ENCODE measurements around the gene DOLK.

DOLK gene

GRCh38 chr9:128947527-128948301 is at the start of gene DOLK, which contains the start of gene NUP188:
Gene DOLK, minus strand, starts transcription at chr9:128947603. Its CDS starts 300 bp downstream, at chr9:128947303.
Gene NUP188, plus strand, starts transcription at chr9:128947699. Its CDS starts 21 bp downstream, at chr9:128947720.
- DNase-seq (ENCODE audit: extremely low spot score): peak; percentile 99
- TF ChIP-seq FOXM1 (IDR thresholded peaks at IDR 0.05; ENCODE audit: borderline replicate concordance) (no peak), FOXK2 (IDR thresholded peaks at IDR 0.05) (no peak), FOXA1 (IDR thresholded peaks at IDR 0.05) (no peak), ZNF384 (IDR thresholded peaks at IDR 0.05) (no peak), NFRKB (IDR thresholded peaks at IDR 0.05) (0 out of 2 replicates have a peak, but pooled peaks have one; percentile 51)
- POLR2A ChIA-PET: interaction anchor here (0.9 to 2.1 kb wide), 4 partner anchors 10 to 134 kb away, joined by 3 to 10 read pairs (median 4); partner anchors contain the start of gene PHYHD1
- CTCF ChIA-PET: interaction anchor here (1.4 kb wide), 1 partner anchor 130 kb away, joined by 4 read pairs; the partner anchor contains the start of gene ENDOG

DNA sequence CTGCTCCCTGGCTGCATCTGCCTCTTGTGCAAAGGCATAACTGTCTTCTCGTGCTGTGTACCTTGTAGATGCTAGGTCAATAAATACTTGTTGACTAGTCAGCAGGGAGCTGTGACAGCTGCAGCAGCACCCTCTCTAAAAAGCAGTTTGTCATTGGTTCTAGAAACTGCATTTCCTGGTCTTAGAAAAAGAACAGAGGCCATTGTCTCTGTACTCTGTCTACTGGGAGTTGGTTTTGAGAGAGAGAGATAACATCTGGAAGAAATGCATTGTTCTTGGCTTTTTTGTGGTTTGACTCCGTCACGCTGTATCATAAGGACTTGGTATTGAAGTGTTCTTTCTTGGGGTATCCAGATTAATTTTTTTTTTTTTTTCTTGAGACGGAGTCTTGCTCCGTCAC is 48.4 kb upstream of the DOLK start:
- POLR2A ChIA-PET: no interaction called here
- CTCF ChIA-PET: no interaction called here
- no peak for DNase-seq (ENCODE audit: extremely low spot score)
- no peak for TF ChIP-seq SUZ12 (IDR thresholded peaks at IDR 0.05)

GRCh38 chr9:128992995-128993394 is 45.6 kb upstream of the DOLK start:
- no peak for DNase-seq (ENCODE audit: extremely low spot score)
- POLR2A ChIA-PET: no interaction called here
- CTCF ChIA-PET: no interaction called here
- TF ChIP-seq ZNF384 (IDR thresholded peaks at IDR 0.05) (no peak), SUZ12 (IDR thresholded peaks at IDR 0.05) (no peak), ELF4 (IDR thresholded peaks at IDR 0.05) (no peak), NFRKB (IDR thresholded peaks at IDR 0.05) (no peak), L3MBTL2 (conservative IDR thresholded peaks at IDR 0.05) (no peak), FOXM1 (IDR thresholded peaks at IDR 0.05; ENCODE audit: borderline replicate concordance) (no peak), PKNOX1 (IDR thresholded peaks at IDR 0.05) (no peak), LEF1 (IDR thresholded peaks at IDR 0.05; ENCODE audit: borderline replicate concordance) (no peak), FOXK2 (IDR thresholded peaks at IDR 0.05) (no peak)

DNA sequence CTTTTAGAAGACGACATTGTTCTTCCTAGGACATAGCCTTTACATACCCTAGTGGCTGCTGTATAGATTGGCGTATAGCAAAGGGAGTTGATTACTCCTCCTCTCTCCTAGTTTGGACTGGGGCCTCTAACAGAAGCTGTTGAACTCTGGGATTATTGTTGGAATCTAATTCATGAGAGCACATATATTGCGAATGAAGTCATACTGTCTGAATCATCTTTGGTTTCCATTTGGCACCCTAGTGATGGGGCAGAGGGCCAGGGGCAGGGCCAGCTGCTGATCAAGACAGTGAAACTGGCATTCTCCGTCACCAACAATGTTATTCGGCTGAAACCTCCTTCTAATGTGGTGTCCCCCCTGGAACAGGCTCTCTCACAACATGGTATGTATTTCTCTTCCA is 40.4 kb upstream of the DOLK start:
- ChIA-PET POLR2A (no interaction called here), CTCF (no interaction called here)
- no peak for DNase-seq (ENCODE audit: extremely low spot score)
- TF ChIP-seq L3MBTL2 (conservative IDR thresholded peaks at IDR 0.05) (no peak), FOXM1 (IDR thresholded peaks at IDR 0.05; ENCODE audit: borderline replicate concordance) (no peak), FOXA1 (IDR thresholded peaks at IDR 0.05) (no peak), CTBP1 (IDR thresholded peaks at IDR 0.05; ENCODE audit: borderline replicate concordance) (no peak), ARNT (IDR thresholded peaks at IDR 0.05) (no peak), NFRKB (IDR thresholded peaks at IDR 0.05) (no peak), LEF1 (IDR thresholded peaks at IDR 0.05; ENCODE audit: borderline replicate concordance) (no peak), ZNF384 (IDR thresholded peaks at IDR 0.05) (no peak), TARDBP (IDR thresholded peaks at IDR 0.05) (no peak), BHLHE40 (IDR thresholded peaks at IDR 0.05; ENCODE audit: borderline replicate concordance) (no peak), SUZ12 (IDR thresholded peaks at IDR 0.05) (no peak), SP1 (IDR thresholded peaks at IDR 0.05) (no peak), FOXK2 (IDR thresholded peaks at IDR 0.05) (no peak), ELF4 (IDR thresholded peaks at IDR 0.05) (no peak), PKNOX1 (IDR thresholded peaks at IDR 0.05) (no peak), HDGF (IDR thresholded peaks at IDR 0.05; ENCODE audit: borderline replicate concordance) (no peak)

DNA sequence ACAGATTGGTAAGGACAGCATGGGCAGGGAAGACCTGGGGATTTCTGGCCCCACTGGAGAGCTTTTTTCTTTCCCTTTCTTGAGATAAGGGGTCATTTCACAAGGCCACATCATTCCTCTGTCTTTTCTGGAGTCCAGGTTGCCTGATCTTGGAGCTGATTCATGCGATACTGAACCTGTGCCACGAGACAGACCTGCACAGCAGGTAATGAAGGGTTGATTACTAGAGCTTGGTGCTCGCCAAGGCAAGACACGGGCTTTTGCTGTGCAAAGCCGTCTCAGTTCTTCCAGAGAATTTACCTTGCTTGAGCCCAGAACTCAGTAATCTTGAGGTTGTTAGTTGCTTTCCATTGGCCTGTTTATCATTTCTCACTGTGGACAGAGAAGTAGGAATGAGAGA is 39.3 kb upstream of the DOLK start:
- ChIA-PET POLR2A (no interaction called here), CTCF (no interaction called here)
- no peak for DNase-seq (ENCODE audit: extremely low spot score)
- TF ChIP-seq ZNF384 (IDR thresholded peaks at IDR 0.05) (no peak), HDGF (IDR thresholded peaks at IDR 0.05; ENCODE audit: borderline replicate concordance) (no peak), CTBP1 (IDR thresholded peaks at IDR 0.05; ENCODE audit: borderline replicate concordance) (no peak), TARDBP (IDR thresholded peaks at IDR 0.05) (no peak), SUZ12 (IDR thresholded peaks at IDR 0.05) (no peak)

GRCh38 chr9:128983536-128983935 is 36.1 kb upstream of the DOLK start:
- CTCF ChIA-PET: no interaction called here
- TF ChIP-seq CTBP1 (IDR thresholded peaks at IDR 0.05; ENCODE audit: borderline replicate concordance): no peak
- no peak for TF ChIP-seq NFRKB (IDR thresholded peaks at IDR 0.05)
- TF ChIP-seq ZNF384 (IDR thresholded peaks at IDR 0.05): no peak
- no peak for TF ChIP-seq HDGF (IDR thresholded peaks at IDR 0.05; ENCODE audit: borderline replicate concordance)
- TF ChIP-seq ELF4 (IDR thresholded peaks at IDR 0.05): no peak
- no peak for TF ChIP-seq SP1 (IDR thresholded peaks at IDR 0.05)
- no peak for TF ChIP-seq FOXK2 (IDR thresholded peaks at IDR 0.05)
- TF ChIP-seq TARDBP (IDR thresholded peaks at IDR 0.05): no peak
- no peak for TF ChIP-seq PKNOX1 (IDR thresholded peaks at IDR 0.05)

GRCh38 chr9:128979111-128979510 is 31.7 kb upstream of the DOLK start:
- CTCF ChIA-PET: no interaction called here

More at GRCh38 chr9:128983536-128983935, 36.1 kb upstream of the DOLK start:
- POLR2A ChIA-PET: no interaction called here
- DNase-seq (ENCODE audit: extremely low spot score): no peak

More at GRCh38 chr9:128979111-128979510, 31.7 kb upstream of the DOLK start:
- DNase-seq (ENCODE audit: extremely low spot score): no peak
- POLR2A ChIA-PET: no interaction called here
- TF ChIP-seq LEF1 (IDR thresholded peaks at IDR 0.05; ENCODE audit: borderline replicate concordance) (no peak), NFRKB (IDR thresholded peaks at IDR 0.05) (no peak), ZNF384 (IDR thresholded peaks at IDR 0.05) (no peak), FOXK2 (IDR thresholded peaks at IDR 0.05) (no peak), ARNT (IDR thresholded peaks at IDR 0.05) (no peak), HDGF (IDR thresholded peaks at IDR 0.05; ENCODE audit: borderline replicate concordance) (no peak), SP1 (IDR thresholded peaks at IDR 0.05) (no peak)

Data from HEK293T (cell line).